K562 treated with DMSO at 1 percent for 48 hours (cell line): ENCODE results near the gene VCY1B. TPM values are rescaled to one million over a fixed set of nuclear protein-coding genes. Genes with fewer than 3 reads are reported as not detected.

Experiments
- total RNA-seq: library from RNA; unstranded; fragments of 300-600 nt; gene quantifications from 2 replicates; pipeline ENCODE4 v1.2.3, GENCODE V29; 2022; ENCODE audit warnings: low replicate concordance; ENCODE audit errors: extremely low read depth

Gene VCY1B
- not detected in 2 replicates for total RNA-seq

DNA sequence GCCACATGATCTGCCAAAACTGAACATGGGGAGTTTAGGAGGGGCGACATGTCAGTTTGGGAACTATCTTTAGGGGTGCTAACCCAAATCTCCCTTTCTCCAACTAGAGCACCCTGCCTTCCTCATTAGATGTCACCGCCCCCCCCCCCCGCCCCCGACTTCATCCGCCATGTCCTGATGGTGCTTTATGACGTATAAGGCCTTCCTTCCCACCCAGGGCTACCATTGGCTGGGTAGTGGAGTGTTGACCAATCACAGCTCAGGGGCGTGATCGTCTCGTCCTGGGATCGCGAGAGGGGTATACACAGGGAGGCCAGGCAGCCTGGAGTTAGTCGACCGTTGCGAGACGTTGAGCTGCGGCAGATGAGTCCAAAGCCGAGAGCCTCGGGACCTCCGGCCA lies at the start of gene VCY1B:
VCY1B (plus strand) TSS at position 301 of the 400 bp plus-strand sequence; CDS start at position 364, 63 bp downstream.

Other genes starting within 250 kb of the VCY1B start
- not detected in 2 replicates for gene VCY, start 69.8 kb upstream of the VCY1B start, total RNA-seq